GM13976 (cell line): ENCODE measurements around the gene BCL7C.

Experiments used
- DNase-seq: peaks from one replicate; pipeline ENCODE4 v3.0.0; 2012; ENCODE audit warnings: low spot score
- in situ Hi-C: fragments of 300-500 bp; cut with MboI; formaldehyde crosslinking; loops from one replicate; pipeline ENCODE4 v1.12.0; 2022; ENCODE audit warnings: low sequenced_read_pairs, mixed read lengths, inconsistent platforms; ENCODE audit not compliant: unreplicated experiment
- TF ChIP-seq, protein P1 (sequence below): IDR thresholded peaks from 2 replicates; pipeline ENCODE4 v1.5.1; 2012; ENCODE audit warnings: borderline replicate concordance, mild to moderate bottlenecking; ENCODE audit not compliant: insufficient read depth; ENCODE audit errors: extremely low read depth, missing control alignments, control extremely low read depth

BCL7C gene

DNA sequence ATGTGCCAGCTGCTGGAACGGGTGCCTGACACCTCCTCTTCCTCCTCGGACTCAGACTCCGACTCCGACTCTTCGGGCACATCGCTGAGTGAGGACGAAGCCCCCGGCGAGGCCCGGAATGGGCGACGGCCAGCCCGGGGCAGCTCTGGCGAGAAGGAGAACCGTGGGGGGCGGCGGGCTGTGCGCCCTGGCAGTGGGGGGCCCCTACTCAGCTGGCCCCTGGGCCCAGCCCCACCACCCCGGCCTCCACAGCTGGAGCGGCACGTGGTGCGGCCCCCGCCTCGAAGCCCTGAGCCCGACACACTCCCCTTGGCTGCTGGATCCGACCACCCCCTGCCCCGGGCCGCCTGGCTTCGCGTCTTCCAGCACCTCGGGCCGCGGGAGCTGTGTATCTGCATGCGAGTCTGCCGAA lies 36.3 kb upstream of the BCL7C start:
- in situ Hi-C loops, result no loop called here
- TF ChIP-seq, protein P1, sequence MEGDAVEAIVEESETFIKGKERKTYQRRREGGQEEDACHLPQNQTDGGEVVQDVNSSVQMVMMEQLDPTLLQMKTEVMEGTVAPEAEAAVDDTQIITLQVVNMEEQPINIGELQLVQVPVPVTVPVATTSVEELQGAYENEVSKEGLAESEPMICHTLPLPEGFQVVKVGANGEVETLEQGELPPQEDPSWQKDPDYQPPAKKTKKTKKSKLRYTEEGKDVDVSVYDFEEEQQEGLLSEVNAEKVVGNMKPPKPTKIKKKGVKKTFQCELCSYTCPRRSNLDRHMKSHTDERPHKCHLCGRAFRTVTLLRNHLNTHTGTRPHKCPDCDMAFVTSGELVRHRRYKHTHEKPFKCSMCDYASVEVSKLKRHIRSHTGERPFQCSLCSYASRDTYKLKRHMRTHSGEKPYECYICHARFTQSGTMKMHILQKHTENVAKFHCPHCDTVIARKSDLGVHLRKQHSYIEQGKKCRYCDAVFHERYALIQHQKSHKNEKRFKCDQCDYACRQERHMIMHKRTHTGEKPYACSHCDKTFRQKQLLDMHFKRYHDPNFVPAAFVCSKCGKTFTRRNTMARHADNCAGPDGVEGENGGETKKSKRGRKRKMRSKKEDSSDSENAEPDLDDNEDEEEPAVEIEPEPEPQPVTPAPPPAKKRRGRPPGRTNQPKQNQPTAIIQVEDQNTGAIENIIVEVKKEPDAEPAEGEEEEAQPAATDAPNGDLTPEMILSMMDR, result no peak
- no peak for DNase-seq

DNA sequence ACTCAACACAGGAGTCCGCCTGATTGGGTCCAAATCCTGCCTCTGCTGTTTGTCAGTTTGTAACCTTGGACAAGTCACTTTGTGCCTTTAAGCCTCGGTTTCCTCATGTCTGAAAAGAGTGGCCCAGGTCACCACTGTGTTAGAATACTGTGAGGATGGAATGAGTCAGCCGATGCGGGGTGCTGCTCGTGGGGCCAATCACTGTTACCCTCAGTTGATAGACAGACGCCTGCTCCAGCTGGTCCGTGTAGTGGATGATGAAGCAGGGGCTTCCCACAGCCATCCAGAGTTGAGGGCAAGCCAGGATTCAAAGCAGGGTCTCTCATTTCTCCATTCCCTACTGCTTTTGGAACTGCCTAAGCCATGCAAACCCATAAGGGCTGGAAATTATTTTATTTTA lies 35.3 kb upstream of the BCL7C start:
- peak; percentile 52 for DNase-seq
- in situ Hi-C loops, result no loop called here
- TF ChIP-seq, protein P1, result no peak

DNA sequence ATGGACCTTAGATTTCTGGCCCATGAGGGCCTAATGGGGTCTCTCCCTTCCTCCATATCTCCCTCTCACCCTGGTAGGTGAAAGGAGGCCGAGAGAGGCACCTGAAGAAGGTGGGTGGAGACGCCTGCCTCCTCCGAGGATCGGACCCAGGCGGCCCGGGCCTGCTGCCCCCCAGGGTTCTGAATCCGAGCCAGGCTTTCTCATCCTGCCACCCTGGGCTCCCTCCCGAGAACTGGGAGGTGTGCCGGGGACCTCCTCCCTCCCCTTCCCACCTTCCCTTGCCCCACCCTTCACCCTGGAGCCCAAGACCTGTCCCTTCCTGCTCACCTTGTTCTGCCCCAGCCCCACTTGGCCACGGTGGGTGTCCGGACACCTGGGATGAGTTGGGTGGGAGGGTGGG lies 34.5 kb upstream of the BCL7C start:
- TF ChIP-seq, protein P1, result no peak

DNA sequence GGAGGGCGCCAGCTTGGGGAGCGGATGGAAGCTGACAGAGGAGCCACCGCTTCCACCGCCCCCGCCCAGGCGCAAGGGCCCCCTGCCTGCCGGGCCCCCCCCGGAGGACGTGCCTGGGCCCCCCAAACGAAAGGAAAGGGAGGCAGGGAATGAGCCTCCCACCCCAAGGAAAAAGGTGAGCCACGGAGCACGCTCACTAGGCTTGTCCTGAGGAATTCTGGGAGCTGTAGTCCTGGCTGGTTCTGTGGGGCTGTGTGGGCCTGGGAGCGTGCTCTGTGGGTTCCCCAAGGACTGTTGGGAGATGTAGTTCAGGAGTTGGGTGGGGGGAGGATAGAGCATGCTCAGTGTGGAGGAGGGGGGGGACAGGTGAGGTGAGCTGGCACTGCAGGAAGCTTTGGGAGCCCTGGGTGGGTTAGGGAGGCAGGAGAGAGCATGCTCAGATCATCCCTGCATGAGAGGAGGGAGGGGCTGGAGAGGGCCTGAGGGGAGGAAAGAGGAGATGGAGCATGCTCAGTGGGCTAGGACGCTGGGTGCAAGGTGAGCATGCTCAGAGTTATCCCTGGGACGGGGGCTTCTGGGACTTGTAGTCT lies 34.0 kb upstream of the BCL7C start:
- TF ChIP-seq, protein P1, result no peak
- in situ Hi-C loops, result no loop called here

More for the DNA sequence above, 34.5 kb upstream of the BCL7C start:
- no peak for DNase-seq
- in situ Hi-C loops, result no loop called here

DNA sequence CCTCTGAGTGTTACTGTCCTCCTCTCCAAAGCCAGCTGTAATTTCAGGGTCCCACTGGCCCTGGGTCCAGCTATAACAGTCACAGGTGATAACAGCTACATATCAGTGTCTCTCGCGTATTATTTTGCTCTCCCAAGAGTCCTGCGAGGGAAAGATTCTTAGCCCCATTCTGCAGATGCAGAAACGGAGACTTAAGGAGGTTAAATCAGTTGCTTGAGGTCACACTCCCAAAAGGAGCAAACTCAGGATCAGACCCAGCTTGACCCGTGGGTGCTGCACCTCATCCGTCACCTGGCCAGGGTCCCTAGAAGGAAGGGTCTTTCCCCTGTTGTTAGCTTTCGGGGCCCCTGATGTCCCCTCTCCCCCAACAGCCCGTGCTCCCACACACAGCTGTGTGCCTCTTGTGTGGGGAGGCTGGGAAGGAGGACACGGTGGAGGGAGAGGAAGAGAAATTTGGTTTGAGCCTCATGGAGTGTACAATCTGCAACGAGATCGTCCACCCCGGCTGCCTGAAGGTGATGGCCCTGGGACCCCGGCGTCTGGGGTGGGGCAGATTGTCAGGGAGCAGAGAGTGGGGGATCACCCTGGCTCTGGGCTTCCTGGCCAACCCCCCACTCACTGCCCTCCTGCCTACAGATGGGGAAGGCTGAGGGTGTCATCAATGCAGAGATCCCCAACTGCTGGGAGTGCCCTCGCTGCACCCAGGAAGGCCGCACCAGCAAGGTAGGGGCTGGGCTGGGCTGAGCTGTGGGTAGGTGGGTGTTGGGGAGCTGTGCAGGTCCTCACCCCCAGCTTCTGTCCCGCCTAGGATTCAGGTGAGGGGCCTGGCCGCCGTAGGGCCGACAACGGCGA lies 33.3 kb upstream of the BCL7C start:
- no peak for DNase-seq
- TF ChIP-seq, protein P1, result no peak
- in situ Hi-C loops, result no loop called here

More for the DNA sequence above, 34.0 kb upstream of the BCL7C start:
- peak; percentile 70 for DNase-seq

DNA sequence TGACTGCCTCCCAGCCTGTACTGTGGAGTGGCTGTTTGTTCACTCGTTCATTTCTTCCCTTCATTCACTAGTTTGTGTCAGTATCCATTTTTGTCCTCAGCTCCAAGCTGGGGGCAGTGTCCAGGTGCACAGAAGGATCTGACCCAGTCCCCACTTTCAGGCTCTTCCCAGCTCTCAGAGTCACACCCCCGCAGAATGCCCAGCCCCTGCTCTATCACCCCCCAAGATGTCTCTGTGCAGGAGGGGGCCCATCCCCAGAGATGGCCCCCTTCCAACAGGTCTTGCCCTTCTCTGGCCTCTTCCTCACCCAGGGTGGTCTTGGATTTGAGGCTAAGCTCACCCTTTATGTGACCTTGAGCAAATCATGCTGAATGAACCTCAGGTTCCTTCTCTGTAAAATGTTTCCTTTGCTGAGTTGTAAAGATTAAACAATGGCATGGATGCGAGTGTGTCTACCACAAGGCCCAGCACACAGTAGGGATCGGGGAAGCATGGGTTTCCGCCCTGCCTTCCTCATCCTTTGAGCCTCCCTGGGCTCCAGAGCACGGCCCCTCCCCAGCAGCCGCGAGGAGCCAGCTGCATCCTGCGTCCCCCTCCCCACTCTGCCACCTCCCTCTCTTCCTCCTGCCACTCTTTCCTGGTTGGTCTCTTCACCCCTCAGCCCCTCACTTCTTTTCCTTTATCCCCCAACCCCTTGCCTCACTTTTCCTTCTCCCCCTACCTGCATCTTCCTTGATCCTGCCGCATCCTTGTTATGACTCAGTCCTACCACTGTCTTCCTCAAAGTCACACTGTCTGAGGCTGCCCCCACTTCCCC lies 32.3 kb upstream of the BCL7C start:
- no peak for DNase-seq
- in situ Hi-C loops, result no loop called here
- TF ChIP-seq, protein P1, result no peak
